K562 (cell line): ENCODE results near the gene TESK2. TPM values are rescaled to one million over a fixed set of nuclear protein-coding genes. Genes with fewer than 3 reads are reported as not detected.

Experiments used
- ATAC-seq: fragments of 200-7000 bp; cut with Tn5 transposase; 3 replicates; pipeline ENCODE4 v1.9.1; 2020; ENCODE audit warnings: moderate library complexity
- BruUV-seq: library from RNA; stranded (reverse); fragments of 400-500 nt; replicated peaks from 2 replicates; lab custom pipeline; 2021; lab: Mats Ljungman, UMichigan
- CTCF ChIA-PET: fragments of 300-600 bp; formaldehyde crosslinking; extraction: SDS; loops from one replicate; lab custom pipeline; 2021; ENCODE audit warnings: low intra/inter-chr PET ratio; lab: Yijun Ruan, JAX
- POLR2A ChIA-PET: fragments of 300-600, 350-650 bp; sonication (Branson Sonifier 250); formaldehyde crosslinking; extraction: SDS; loops from one replicate; lab custom pipeline; 2021; ENCODE audit warnings: antibody characterized with exemption, inconsistent platforms; lab: Yijun Ruan, JAX
- DNase-seq, 4 experiments: peaks; one replicate each; pipeline versions ENCODE4 v3.0.0 to v3.0.0-alpha.2; 2011 to 2018; ENCODE audit warnings: low spot score in 3 of 4, mixed read lengths in 3 of 4; ENCODE audit errors: extremely low read depth in 1 of 4
- FAIRE-seq: peaks from 2 replicates; lab custom pipeline; 2011; peaks lifted over from hg19 to GRCh38; lab: Jason Lieb, UNC
- H2AFZ ChIP-seq: 2 replicates; pipeline ENCODE4 v1.6.0; 2011; ENCODE audit warnings: low read depth, low read length, control low read depth, inconsistent platforms
- H3K27ac ChIP-seq: fragments of 200-600 bp; 3 replicates; pipeline ENCODE4 v1.8.0; 2011; ENCODE audit warnings: low read depth, mild to moderate bottlenecking, control low read depth, inconsistent platforms, low read length, moderate library complexity, mixed read lengths; ENCODE audit errors: extremely low read depth
- H3K27me3 ChIP-seq, 2 experiments: fragments of 300-600 bp in 1 of 2; 2 replicates in 1 of 2; 3 replicates in 1 of 2; pipeline versions ENCODE4 v1.6.0 to v1.8.0; 2011; ENCODE audit warnings: inconsistent platforms in 2 of 2, low read length in 2 of 2, mild to moderate bottlenecking in 1 of 2, mixed read lengths in 1 of 2, moderate library complexity in 1 of 2; ENCODE audit not compliant: control insufficient read depth in 2 of 2, insufficient read depth in 2 of 2
- H3K36me3 ChIP-seq: fragments of 300-600 bp; 3 replicates; pipeline ENCODE4 v1.8.0; 2011; ENCODE audit warnings: mild to moderate bottlenecking, low read length, inconsistent platforms; ENCODE audit not compliant: control insufficient read depth, insufficient read depth
- H3K4me1 ChIP-seq, 2 experiments: fragments of 200-600 bp in 1 of 2; replicated peaks in 1 of 2; 2 replicates in 1 of 2; 3 replicates in 1 of 2; pipeline versions ENCODE4 v1.5.1 to v1.8.0; 2011; ENCODE audit warnings: inconsistent platforms in 2 of 2, low read length in 2 of 2, mild to moderate bottlenecking in 1 of 2, mixed read lengths in 1 of 2, moderate library complexity in 1 of 2; ENCODE audit not compliant: control insufficient read depth in 2 of 2, insufficient read depth in 2 of 2
- H3K4me2 ChIP-seq: 2 replicates; pipeline ENCODE4 v1.6.1; 2011; ENCODE audit warnings: low read length, control low read depth, inconsistent platforms, mixed read lengths; ENCODE audit not compliant: insufficient read depth
- H3K4me3 ChIP-seq: fragments of 200-600 bp; sonication (generic), shearing (Covaris generic); 2 replicates; pipeline ENCODE4 v1.5.1; 2016; ENCODE audit warnings: control low read depth, inconsistent platforms
- H3K79me2 ChIP-seq: fragments of 200-600 bp; 3 replicates; pipeline ENCODE4 v1.8.0; 2011; ENCODE audit warnings: low read length, inconsistent platforms; ENCODE audit not compliant: control insufficient read depth, insufficient read depth
- H3K9ac ChIP-seq, 2 experiments: 2 replicates each; pipeline versions ENCODE4 v1.6.0 to v1.6.1; 2011; ENCODE audit warnings: low read depth in 2 of 2, low read length in 2 of 2, control low read depth in 1 of 2, inconsistent platforms in 1 of 2, mild to moderate bottlenecking in 1 of 2, mixed read lengths in 1 of 2; ENCODE audit not compliant: insufficient read depth in 1 of 2
- H3K9me1 ChIP-seq: one replicate; pipeline ENCODE4 v1.6.0; 2011; ENCODE audit warnings: inconsistent platforms, mild to moderate bottlenecking, low read length, moderate library complexity; ENCODE audit not compliant: control insufficient read depth, insufficient read depth
- H3K9me3 ChIP-seq: replicated peaks from 2 replicates; pipeline ENCODE4 v1.5.1; 2011; ENCODE audit warnings: low read depth, low read length, inconsistent platforms; ENCODE audit not compliant: control insufficient read depth, insufficient read depth
- H4K20me1 ChIP-seq: replicated peaks from 2 replicates; pipeline ENCODE4 v1.6.1; 2011; ENCODE audit warnings: low read length, inconsistent platforms, mixed read lengths; ENCODE audit not compliant: control insufficient read depth, insufficient read depth
- KDM5B ChIP-seq: fragments of 200-600 bp; sonication (generic); IDR thresholded peaks from 2 replicates; pipeline ENCODE4 v1.6.1; 2012; ENCODE audit warnings: low read depth, mild to moderate bottlenecking, moderate library complexity, low read length, control low read depth, inconsistent platforms; ENCODE audit not compliant: insufficient replicate concordance
- NRF1 ChIP-seq, 2 experiments: fragments of 450-650 bp; IDR thresholded peaks in 1 of 2; conservative IDR thresholded peaks in 1 of 2; 2 replicates each; pipeline ENCODE4 v1.6.1; 2014; ENCODE audit warnings: mild to moderate bottlenecking in 2 of 2
- PTTG1 ChIP-seq: fragments of 450-650 bp; IDR thresholded peaks from 2 replicates; pipeline ENCODE4 v1.6.1; 2016; ENCODE audit warnings: low read depth, mild to moderate bottlenecking, missing genetic modification characterization, missing compliant biosample characterization
- TOE1 ChIP-seq, 2 experiments: fragments of 450-650 bp in 1 of 2; sonication (generic) in 1 of 2; formaldehyde crosslinking in 1 of 2; IDR thresholded peaks; 2 replicates each; pipeline versions ENCODE4 v1.7.1 to v1.8.0; 2016 to 2022; ENCODE audit warnings: borderline replicate concordance in 2 of 2, mild to moderate bottlenecking in 2 of 2, antibody characterized with exemption in 1 of 2, inconsistent platforms in 1 of 2, low read depth in 1 of 2, missing genetic modification reagents in 1 of 2, moderate library complexity in 1 of 2
- TRIM28 ChIP-seq: fragments of 450-650 bp; IDR thresholded peaks from 2 replicates; pipeline ENCODE4 v1.6.1; 2017
- ZNF197 ChIP-seq: fragments of 200-800 bp; sonication (Bioruptor generic); IDR thresholded peaks from 2 replicates; pipeline ENCODE4 v1.6.1; 2016; ENCODE audit warnings: low read depth, missing genetic modification characterization, missing compliant biosample characterization
- WGBS: fragments of 100-300 bp; shearing (Covaris generic); methylation state at CpG from one replicate; pipeline ENCODE4 v1.1.6; 2016; ENCODE audit warnings: low coverage, mixed read lengths; ENCODE audit not compliant: insufficient coverage; ENCODE audit errors: missing lambda C conversion rate; 5-methylcytosine and 5-hydroxymethylcytosine counted together
- in situ Hi-C: fragments of 300-500 bp; cut with MboI; formaldehyde crosslinking; loops from 4 replicates; pipeline ENCODE4 v1.15.0; 2018; ENCODE audit warnings: inconsistent platforms, mixed read lengths
- intact Hi-C: fragments of 100-400 bp; cut with micrococcal nuclease; formaldehyde crosslinking; loops from 2 replicates; pipeline ENCODE4 v1.14.2; 2022
- polyA plus RNA-seq, 8 experiments: library from polyadenylated mRNA; depleted of rRNA in 4 of 8; stranded (reverse) in 5 of 8; unstranded in 3 of 8; fragments of >200 nt; fragmentation: Nextera tagmentation in 2 of 8; fragmentation: Illumina TruSeq in 1 of 8; extraction: Ambion mirVana in 2 of 8; extraction: Trizol in 1 of 8; gene quantifications; 2 replicates each; pipeline versions ENCODE4 v1.2.1 to v1.2.3, GENCODE V29; 2011 to 2014; ENCODE audit warnings: inconsistent platforms in 1 of 8, missing spikeins in 1 of 8
- total RNA-seq, 7 experiments: library from RNA; depleted of rRNA in 6 of 7; stranded (reverse); fragments of >200 nt in 6 of 7; fragmentation: Illumina TruSeq in 2 of 7; extraction: Trizol in 2 of 7; gene quantifications; 2 replicates each; pipeline versions ENCODE4 v1.2.1 to v1.2.3, GENCODE V29; 2011 to 2021; ENCODE audit warnings: low replicate concordance in 1 of 7

TESK2 gene
- total and polyA plus RNA-seq, 9 of the 15 experiments (the other 6 are each of a cell fraction or from before 2014, with no cell fraction given), result 1.6 to 5.3 (median 3.7) TPM

- TF ChIP-seq NRF1 (conservative IDR thresholded peaks at IDR 0.05 in 1 of 2, IDR thresholded peaks at IDR 0.05 in 1 of 2) (no peak), TRIM28 (no peak), ZNF197 (CRISPR knock-in tag) (peak; percentile 83; the same call in 1 of the 2 replicates)
- TF ChIP-seq, all 486 proteins: peak for 33
Measured at GRCh38 chr1:45522324-45523104, 31.6 kb upstream of the TESK2 start (continued).

DNA sequence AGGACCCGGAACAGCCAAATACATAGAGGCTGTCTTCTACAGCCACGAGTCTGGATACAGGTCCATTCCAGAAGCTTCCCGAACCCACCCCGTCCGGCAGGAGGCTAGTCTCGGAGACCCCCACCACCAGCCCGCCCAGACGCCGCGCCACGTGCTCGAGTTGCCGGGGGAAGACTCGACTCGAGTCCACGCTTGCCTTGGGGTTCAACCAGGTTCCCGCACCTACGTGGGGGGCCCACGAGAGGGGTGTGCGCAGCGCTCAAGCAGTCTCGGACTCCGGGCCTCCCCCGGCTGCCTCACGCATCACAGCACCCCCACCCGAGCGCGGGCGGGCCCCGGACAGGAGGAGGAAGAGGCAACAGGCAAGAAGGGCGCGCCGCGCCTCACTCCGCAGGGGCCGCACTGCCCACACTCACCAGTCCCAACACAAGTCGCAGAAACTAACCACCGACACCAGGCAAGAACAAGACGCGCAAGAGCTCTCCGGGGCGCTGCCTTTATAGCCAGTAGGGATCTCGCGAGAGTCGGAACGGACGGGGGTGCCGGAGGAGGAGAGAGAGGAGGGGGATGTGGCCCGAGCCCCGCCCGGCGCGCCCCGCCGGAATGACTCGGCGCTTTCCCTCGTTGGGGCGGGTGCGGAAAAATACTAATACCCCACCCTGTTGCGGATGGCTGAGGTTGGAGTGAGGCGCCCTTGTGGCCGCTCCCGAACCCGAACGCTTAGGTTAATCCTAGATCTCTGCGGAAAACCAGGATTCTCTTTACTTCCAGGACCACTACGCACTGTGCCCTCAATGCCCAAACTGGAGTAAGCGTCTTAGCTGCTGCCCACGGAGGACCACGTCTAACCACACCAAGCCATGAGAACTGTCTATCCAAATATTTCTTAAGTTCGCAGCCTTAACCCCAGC is 30.7 kb upstream of the TESK2 start, which contains the start of gene PRDX1:
Gene PRDX1 (minus strand): TSS at position 472 of the 911 bp plus-strand sequence. CDS start 2,841 bp downstream, outside the sequence.
- Histone ChIP-seq H3K79me2 (peaks cover 49% of the 10 kb centered on the region), H3K9me1 (no peaks in the 10 kb centered on the region), H4K20me1 (peaks cover 21% of the 10 kb centered on the region), H3K9me3 (no peaks in the 10 kb centered on the region), H3K4me3 (peak within 1 kb of the TSS; percentile 96), H3K36me3 (peaks cover 28% of the 10 kb centered on the region), H3K27me3 (no peaks in the 10 kb centered on the region), H3K4me1 (peaks cover 25 to 29% of the 10 kb centered on the region in 2 experiments), H3K4me2 (peak within 1 kb of the TSS; percentile 96), H2AFZ (peak within 1 kb of the TSS; percentile 94), H3K9ac (peak within 1 kb of the TSS; percentile 97 to 98), H3K27ac (peak within 1 kb of the TSS; percentile 87)
- FAIRE-seq, result peak; percentile 84
- in situ Hi-C loops (no loop called here), intact Hi-C loops (loop anchor here (1.0 kb wide), 2 partner anchors 29 to 49 kb away; partner anchors contain the start of gene AKR1A1)
- DNase-seq, result peak; percentile 97 to 99 (median 98)
- BruUV-seq, result TSS peak; percentile 71
- ChIA-PET CTCF (interaction anchor here (1.0 to 1.8 kb wide), 3 partner anchors 29 to 49 kb away, joined by 3 to 5 read pairs (median 3); partner anchors contain the start of gene AKR1A1), POLR2A (interaction anchor here (0.6 to 6.4 kb wide), 81 partner anchors 8 to 847 kb away, joined by 3 to 142 read pairs (median 4); partner anchors contain the start of genes AKR1A1, ARMH1, CCDC163 and CCDC17)
- WGBS, result under 1% methylated on average over 72 of the region's 72 CpGs
- peak; percentile 92 for ATAC-seq
- TF ChIP-seq KDM5B (peak; percentile 100), TOE1 (IDR thresholded peaks at IDR 0.05; ENCODE audit: borderline replicate concordance) (peak; percentile 82), TOE1 (CRISPR knock-in tag; IDR thresholded peaks at IDR 0.05; ENCODE audit: borderline replicate concordance, low read depth) (peak; percentile 96), PTTG1 (tag) (no peak)
